ENCODE measurements around the gene HECW1.

GRCh38 chr7:43108255-43109011, 4.0 kb upstream of the HECW1 start:
- TF ChIP-seq CTCF (conservative IDR thresholded peaks at IDR 0.05 in 1 of 2, IDR thresholded peaks at IDR 0.05 in 1 of 2; ENCODE audit: extremely low read depth in 1 of 2, insufficient read depth in 1 of 2, low read depth in 1 of 2, low read length in 2 of 2) (peak; percentile 98 to 99), EZH2 (IDR thresholded peaks at IDR 0.05; ENCODE audit: borderline replicate concordance, low read length) (no peak)

All from mammary epithelial cell (primary cell).